GM10847 (cell line): ENCODE data around the gene ERI3.

Source experiments
- POLR2A ChIP-seq: IDR thresholded peaks from 2 replicates; pipeline ENCODE4 v1.6.1; 2011; ENCODE audit not compliant: insufficient read length; ENCODE audit errors: extremely low read depth

ERI3 gene

GRCh38 chr1:44332505-44332904 lies 22.6 kb downstream of the ERI3 start:
- no peak for TF ChIP-seq POLR2A

- no peak for TF ChIP-seq POLR2A
Observed at GRCh38 chr1:44330935-44331334, 24.1 kb downstream of the ERI3 start.

- TF ChIP-seq POLR2A: no peak
Observed at GRCh38 chr1:44328671-44329416, 26.2 kb downstream of the ERI3 start.

GRCh38 chr1:44327679-44328491 lies 27.2 kb downstream of the ERI3 start:
- no peak for TF ChIP-seq POLR2A

- no peak for TF ChIP-seq POLR2A
Observed at GRCh38 chr1:44326821-44327465, 28.1 kb downstream of the ERI3 start.

GRCh38 chr1:44326024-44326701 lies 28.9 kb downstream of the ERI3 start:
- no peak for TF ChIP-seq POLR2A

GRCh38 chr1:44323947-44324346 lies 31.1 kb downstream of the ERI3 start:
- no peak for TF ChIP-seq POLR2A

GRCh38 chr1:44322367-44322766 lies 32.7 kb downstream of the ERI3 start:
- no peak for TF ChIP-seq POLR2A

GRCh38 chr1:44321466-44321865 lies 33.6 kb downstream of the ERI3 start:
- TF ChIP-seq POLR2A: no peak

- TF ChIP-seq POLR2A: no peak
Observed at GRCh38 chr1:44318097-44319088, 36.7 kb downstream of the ERI3 start.

- no peak for TF ChIP-seq POLR2A
Observed at GRCh38 chr1:44316231-44316759, 38.8 kb downstream of the ERI3 start.

- TF ChIP-seq POLR2A: no peak
Observed at GRCh38 chr1:44315521-44315920, 39.5 kb downstream of the ERI3 start.

- no peak for TF ChIP-seq POLR2A
Observed at GRCh38 chr1:44314452-44314851, 40.6 kb downstream of the ERI3 start.

- TF ChIP-seq POLR2A: no peak
Observed at GRCh38 chr1:44313265-44313918, 41.7 kb downstream of the ERI3 start.
